C4-2B (cell line): ENCODE data around the gene MRPL1.
A peak's percentile ranks its signal among the peaks of the same experiment; 100 is the strongest.

Source experiments
- H3K27ac ChIP-seq: fragments of 450-650 bp; 2 replicates; pipeline ENCODE4 v1.5.1; 2017
- CTCF ChIP-seq: fragments of 450-650 bp; conservative IDR thresholded peaks from 2 replicates; pipeline ENCODE4 v1.5.1; 2017; ENCODE audit warnings: mild to moderate bottlenecking
- ZFX ChIP-seq: fragments of 450-650 bp; IDR thresholded peaks from 2 replicates; pipeline ENCODE4 v1.6.1; 2017

The MRPL1 gene

GRCh38 chr4:77865259-77865658, 2.6 kb downstream of the MRPL1 start:
- H3K27ac ChIP-seq: no peak overlapping the region
- TF ChIP-seq CTCF: no peak
- TF ChIP-seq ZFX: no peak

DNA sequence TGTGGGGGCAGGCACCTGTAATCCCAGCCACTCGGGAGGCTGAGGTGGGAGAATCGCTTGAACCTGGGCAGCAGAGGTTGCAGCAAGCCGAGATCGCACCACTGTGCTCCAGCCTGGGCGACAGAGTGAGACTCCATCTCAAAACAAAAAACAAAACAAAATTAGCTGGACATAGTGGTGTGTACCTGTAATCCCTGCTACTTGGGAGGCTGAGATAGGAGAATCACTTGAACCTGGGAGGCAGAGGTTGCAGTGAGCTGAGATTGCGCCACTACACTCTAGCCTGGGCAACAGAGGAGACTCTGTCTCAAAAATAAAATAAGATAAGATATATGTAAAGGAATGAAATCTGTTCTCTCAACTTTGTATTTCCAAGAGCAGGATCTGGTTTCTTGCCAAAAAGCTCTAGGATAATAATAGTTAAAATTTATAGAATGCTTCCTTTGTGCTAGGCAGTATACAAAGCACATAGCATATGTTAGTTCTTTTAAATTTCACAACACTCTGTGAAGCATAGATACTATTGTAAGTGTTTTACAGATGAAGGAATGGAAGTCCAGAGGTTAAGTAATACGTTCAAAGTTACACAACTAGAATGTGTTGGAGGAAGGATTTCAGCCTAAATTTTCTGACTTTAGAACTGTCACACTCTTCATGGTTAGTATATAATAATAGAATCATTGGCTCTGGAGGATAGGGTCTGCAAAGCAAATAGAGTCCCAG, 10.3 kb downstream of the MRPL1 start:
- no peak overlapping the region for H3K27ac ChIP-seq
- TF ChIP-seq CTCF (no peak), ZFX (no peak)

- no peak for TF ChIP-seq ZFX
- no peak for TF ChIP-seq CTCF
- H3K27ac ChIP-seq: no peak overlapping the region
Observed at GRCh38 chr4:77877167-77877566, 14.5 kb downstream of the MRPL1 start.

DNA sequence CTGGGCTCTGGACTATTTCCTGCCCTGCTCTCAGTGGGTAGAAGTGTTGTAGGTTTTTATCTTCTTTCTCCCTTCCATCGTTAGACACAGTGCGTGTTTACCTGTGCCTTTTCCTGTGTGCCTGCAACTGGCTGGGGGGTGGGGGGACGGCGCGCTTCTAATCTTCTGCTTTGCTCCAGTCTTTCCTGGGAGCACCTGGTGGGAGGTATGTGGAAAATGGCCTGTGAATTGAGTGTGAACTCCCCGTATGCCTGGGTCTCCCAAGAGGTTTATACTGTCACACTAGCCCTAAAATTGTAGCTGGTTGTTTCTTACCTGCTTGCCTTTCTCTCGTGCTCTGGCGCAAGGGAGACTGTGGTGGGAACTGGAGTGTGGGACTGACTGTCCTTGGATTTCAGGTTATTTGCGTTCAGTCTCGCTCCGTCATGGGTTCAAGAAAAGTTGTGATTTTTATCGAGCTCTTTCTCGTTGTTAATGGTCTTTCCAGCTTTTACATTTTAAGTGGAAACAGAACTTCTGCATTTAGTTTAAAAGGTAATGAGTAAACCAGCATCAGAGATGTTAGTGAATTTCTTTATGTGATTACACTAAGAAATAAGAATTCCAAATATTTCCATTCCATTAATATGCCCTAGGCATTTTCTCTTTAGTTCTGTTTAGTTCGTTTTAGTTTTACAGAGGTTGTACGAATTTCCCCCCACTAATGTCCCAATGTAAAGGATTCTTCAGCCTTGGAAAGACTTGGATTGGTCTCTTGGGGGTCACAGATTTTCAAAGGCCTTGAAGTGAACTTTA, 15.3 kb downstream of the MRPL1 start:
- TF ChIP-seq ZFX (no peak), CTCF (no peak)
- H3K27ac ChIP-seq: no peak overlapping the region

DNA sequence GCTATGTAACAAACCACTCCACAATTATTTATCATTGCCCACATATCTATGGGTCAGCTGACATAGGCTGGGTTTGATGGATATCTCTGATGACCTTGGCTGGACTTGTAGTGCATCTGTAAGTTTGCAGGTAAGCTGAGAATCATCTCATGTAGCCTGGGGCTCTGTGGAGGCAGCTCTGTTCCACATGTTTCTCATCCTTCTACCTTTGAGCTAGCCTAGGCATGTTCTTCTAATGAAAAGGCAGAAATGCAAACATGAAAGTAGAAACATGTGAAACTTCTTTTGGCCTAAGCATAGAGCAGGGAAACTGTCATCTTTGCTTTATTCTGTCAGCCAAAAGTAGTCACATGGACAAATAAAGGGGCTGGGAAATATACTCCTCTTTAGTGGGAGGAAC, 18.2 kb downstream of the MRPL1 start:
- no peak overlapping the region for H3K27ac ChIP-seq
- TF ChIP-seq CTCF (no peak), ZFX (no peak)

GRCh38 chr4:77881460-77882295, 19.0 kb downstream of the MRPL1 start:
- TF ChIP-seq CTCF (peak; percentile 22), ZFX (no peak)
- H3K27ac ChIP-seq: peak overlapping the region; percentile 54
